HG03045 (cell line): ENCODE data around the gene ANKRD16.

Experiments used
- ATAC-seq: cut with Tn5 transposase; IDR thresholded peaks from one replicate; pipeline ENCODE4 v1.9.1; 2021; ENCODE audit warnings: mild to moderate bottlenecking, moderate library complexity; ENCODE audit not compliant: unreplicated experiment

ANKRD16 gene

GRCh38 chr10:5812283-5813090 lies 77.2 kb downstream of the ANKRD16 start:
- peak; percentile 28 for ATAC-seq
